Ishikawa (cell line): ENCODE data around the gene FRS3.

Source experiments
- CEBPB ChIP-seq: IDR thresholded peaks from 2 replicates; pipeline ENCODE4 v1.6.1; 2012
- CREB1 ChIP-seq: IDR thresholded peaks from 2 replicates; pipeline ENCODE4 v1.6.1; 2012; ENCODE audit warnings: low read depth
- EGR1 ChIP-seq: IDR thresholded peaks from 2 replicates; pipeline ENCODE4 v1.6.1; 2012
- EP300 ChIP-seq: IDR thresholded peaks from 2 replicates; pipeline ENCODE4 v1.6.1; 2012; ENCODE audit warnings: borderline replicate concordance
- FOXM1 ChIP-seq: IDR thresholded peaks from 2 replicates; pipeline ENCODE4 v1.6.1; 2012; ENCODE audit warnings: low read depth, borderline replicate concordance
- NFIC ChIP-seq: IDR thresholded peaks from 2 replicates; pipeline ENCODE4 v1.6.1; 2012
- RAD21 ChIP-seq: IDR thresholded peaks from 2 replicates; pipeline ENCODE4 v1.6.1; 2012; ENCODE audit warnings: low read depth
- REST ChIP-seq: IDR thresholded peaks from 2 replicates; pipeline ENCODE4 v1.6.1; 2012; ENCODE audit warnings: low read depth, mild to moderate bottlenecking
- TAF1 ChIP-seq: IDR thresholded peaks from 2 replicates; pipeline ENCODE4 v1.6.1; 2012; ENCODE audit warnings: low read depth, mild to moderate bottlenecking
- TCF12 ChIP-seq: IDR thresholded peaks from 2 replicates; pipeline ENCODE4 v1.6.1; 2012; ENCODE audit warnings: low read depth
- TEAD4 ChIP-seq: IDR thresholded peaks from 2 replicates; pipeline ENCODE4 v1.6.1; 2012
- YY1 ChIP-seq: IDR thresholded peaks from 2 replicates; pipeline ENCODE4 v1.6.1; 2012; ENCODE audit warnings: low read depth
- ZBTB7A ChIP-seq: IDR thresholded peaks from 2 replicates; pipeline ENCODE4 v1.6.1; 2012; ENCODE audit warnings: low read depth
- TF ChIP-seq, protein P1 (sequence below): IDR thresholded peaks from 2 replicates; pipeline ENCODE4 v1.6.1; 2012
- TF ChIP-seq, protein P2 (sequence below): IDR thresholded peaks from 2 replicates; pipeline ENCODE4 v1.6.1; 2012

FRS3 gene

DNA sequence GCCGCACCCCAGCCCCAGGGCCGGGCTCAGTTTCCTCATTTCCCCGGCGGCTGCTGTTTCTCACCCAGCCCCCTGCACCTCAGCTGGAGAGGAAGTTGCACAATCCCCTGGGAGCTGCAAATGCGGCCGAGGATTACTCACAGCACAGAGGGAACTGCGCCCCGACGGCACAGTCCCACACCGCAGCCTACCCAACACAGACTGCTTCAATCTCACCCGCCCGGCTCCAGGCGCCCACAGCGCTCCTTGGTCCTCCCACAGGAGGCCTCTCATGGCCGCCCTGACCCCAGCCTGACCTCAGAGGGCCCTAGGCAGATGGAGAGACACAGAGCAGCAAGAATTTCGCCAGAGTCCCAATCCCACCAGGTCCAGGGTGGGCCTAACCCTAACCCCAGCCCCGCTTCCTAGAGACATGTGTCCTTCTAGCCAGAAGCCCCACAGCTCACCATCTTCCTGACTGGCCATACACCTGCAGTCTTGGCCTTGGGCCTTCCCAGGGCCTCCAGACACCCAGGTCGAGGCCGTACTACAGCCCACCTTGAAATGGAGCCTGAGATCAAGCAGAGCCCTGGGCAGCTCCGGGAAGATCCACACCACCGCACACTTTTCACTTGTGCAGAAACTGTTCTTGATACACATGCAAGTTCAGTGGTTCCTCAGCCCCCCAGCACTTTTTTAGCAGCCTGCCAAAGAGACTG is 56.0 kb downstream of the FRS3 start:
- TF ChIP-seq CEBPB (0 out of 2 replicates have a peak, but pooled peaks have one; percentile 16), FOXM1 (no peak)

DNA sequence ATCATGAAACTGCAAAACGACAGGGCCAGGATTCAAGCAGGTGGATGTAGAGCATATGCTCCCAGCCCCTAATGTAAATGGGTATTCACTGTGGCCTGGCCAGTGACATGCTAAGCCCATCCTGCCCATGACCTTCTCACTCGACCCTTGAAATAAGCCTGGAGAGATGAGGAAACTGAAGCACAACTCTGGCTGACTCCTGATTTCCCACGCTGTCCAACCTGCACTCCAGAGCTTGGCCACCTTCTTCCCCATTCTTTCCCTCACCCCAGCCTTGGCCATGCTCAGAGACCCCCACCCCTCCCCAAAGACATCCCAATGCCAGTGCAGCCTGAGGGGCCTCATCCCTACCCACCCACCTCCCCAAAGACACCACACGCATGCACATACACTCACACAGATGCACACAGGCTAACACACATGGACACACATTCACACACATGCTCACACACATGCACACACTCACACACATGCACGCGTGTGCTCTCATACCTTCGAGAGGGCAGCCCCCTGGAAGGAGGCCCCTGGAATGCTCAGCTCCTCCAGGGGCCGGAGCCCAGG is 56.7 kb downstream of the FRS3 start:
- TF ChIP-seq NFIC (no peak), RAD21 (no peak)

GRCh38 chr6:41721414-41721813 is 58.3 kb downstream of the FRS3 start:
- TF ChIP-seq NFIC (no peak), CEBPB (no peak), REST (no peak), RAD21 (no peak), TAF1 (no peak), TEAD4 (no peak), TCF12 (no peak)
- TF ChIP-seq, protein P1, sequence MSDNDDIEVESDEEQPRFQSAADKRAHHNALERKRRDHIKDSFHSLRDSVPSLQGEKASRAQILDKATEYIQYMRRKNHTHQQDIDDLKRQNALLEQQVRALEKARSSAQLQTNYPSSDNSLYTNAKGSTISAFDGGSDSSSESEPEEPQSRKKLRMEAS = no peak

DNA sequence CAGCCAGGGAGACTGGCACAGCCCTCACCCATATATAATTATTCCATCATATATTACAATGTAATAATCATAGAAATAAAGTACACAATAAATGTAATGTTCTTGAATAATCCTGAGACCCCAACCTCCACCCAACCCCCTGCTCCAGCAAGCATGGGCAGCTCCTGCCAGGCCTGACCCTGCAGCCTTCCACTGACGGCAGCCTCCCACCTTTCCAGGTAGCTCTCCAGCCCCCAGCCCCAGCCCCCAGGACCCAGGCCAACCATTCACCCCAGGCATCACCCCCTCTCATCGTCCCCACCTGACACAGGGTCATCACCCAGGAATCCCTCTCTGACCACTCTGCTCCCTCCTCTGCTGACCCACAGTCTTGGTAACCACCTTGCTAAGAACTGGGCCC is 58.9 kb downstream of the FRS3 start:
- TF ChIP-seq TCF12 (no peak), EP300 (no peak), TEAD4 (no peak), EGR1 (no peak), CEBPB (no peak), ZBTB7A (no peak), YY1 (no peak), CREB1 (no peak), REST (no peak), TAF1 (no peak), RAD21 (no peak), FOXM1 (no peak)
- TF ChIP-seq, protein P2, sequence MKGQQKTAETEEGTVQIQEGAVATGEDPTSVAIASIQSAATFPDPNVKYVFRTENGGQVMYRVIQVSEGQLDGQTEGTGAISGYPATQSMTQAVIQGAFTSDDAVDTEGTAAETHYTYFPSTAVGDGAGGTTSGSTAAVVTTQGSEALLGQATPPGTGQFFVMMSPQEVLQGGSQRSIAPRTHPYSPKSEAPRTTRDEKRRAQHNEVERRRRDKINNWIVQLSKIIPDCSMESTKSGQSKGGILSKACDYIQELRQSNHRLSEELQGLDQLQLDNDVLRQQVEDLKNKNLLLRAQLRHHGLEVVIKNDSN = no peak
- TF ChIP-seq, protein P1 = no peak

DNA sequence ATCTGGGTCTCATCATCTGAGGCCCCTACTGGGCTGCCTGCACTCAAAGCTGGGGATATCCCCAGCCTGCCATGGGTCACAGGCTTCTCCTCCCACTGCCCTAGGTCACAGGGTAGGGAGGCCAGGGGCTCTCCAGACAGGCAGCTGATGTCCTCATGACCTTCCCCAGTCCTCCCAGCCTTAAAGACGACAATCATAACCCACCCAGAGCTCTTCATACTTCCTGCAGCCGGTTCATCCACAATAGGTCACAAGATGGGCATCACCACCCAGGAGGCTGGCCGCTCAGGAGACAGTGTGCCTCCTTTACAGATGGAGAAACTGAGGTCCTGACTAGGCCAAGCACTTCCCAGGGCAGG is 59.5 kb downstream of the FRS3 start:
- no peak for TF ChIP-seq CREB1
- TF ChIP-seq, protein P2 = no peak
- TF ChIP-seq EP300 = no peak
- TF ChIP-seq RAD21 = no peak
- no peak for TF ChIP-seq ZBTB7A
- no peak for TF ChIP-seq REST
- no peak for TF ChIP-seq NFIC
- no peak for TF ChIP-seq TEAD4
- no peak for TF ChIP-seq FOXM1
- no peak for TF ChIP-seq CEBPB
- no peak for TF ChIP-seq TAF1
- TF ChIP-seq TCF12 = no peak
- no peak for TF ChIP-seq EGR1
- no peak for TF ChIP-seq YY1
- TF ChIP-seq, protein P1 = no peak
